HL-60 (cell line): ENCODE results near the gene FIGN.

Experiments
- DNase-seq, 2 experiments: peaks; one replicate each; pipeline ENCODE4 v3.0.0-alpha.2; 2010 to 2020; ENCODE audit warnings: low read depth in 1 of 2, low spot score in 1 of 2
- H3K27ac ChIP-seq: fragments of 250-450 bp; sonication (Bioruptor Pico); replicated peaks from 2 replicates; pipeline ENCODE4 v1.5.1; 2020; ENCODE audit warnings: mild to moderate bottlenecking, moderate library complexity
- H3K27me3 ChIP-seq: fragments of 250-450 bp; sonication (Bioruptor Pico); 2 replicates; pipeline ENCODE4 v1.5.1; 2021; ENCODE audit warnings: mild to moderate bottlenecking, moderate library complexity; ENCODE audit not compliant: insufficient read depth, poor library complexity, severe bottlenecking
- H3K4me3 ChIP-seq: replicated peaks from 2 replicates; pipeline ENCODE4 v1.5.1; 2011; ENCODE audit warnings: mild to moderate bottlenecking, control low read depth, low read length; ENCODE audit not compliant: insufficient read depth
- CTCF ChIP-seq: IDR thresholded peaks from one replicate; pipeline ENCODE4 v1.5.1; 2011; ENCODE audit warnings: low read length, control low read depth, inconsistent platforms; ENCODE audit not compliant: insufficient read depth
- GABPA ChIP-seq: IDR thresholded peaks from 2 replicates; pipeline ENCODE4 v1.6.1; 2012; ENCODE audit warnings: low read depth
- POLR2AphosphoS5 ChIP-seq: IDR thresholded peaks from 2 replicates; pipeline ENCODE4 v1.6.1; 2012; ENCODE audit warnings: low read depth
- REST ChIP-seq: IDR thresholded peaks from 2 replicates; pipeline ENCODE4 v1.6.1; 2012; ENCODE audit warnings: low read depth; ENCODE audit not compliant: insufficient replicate concordance
- SPI1 ChIP-seq: IDR thresholded peaks from 2 replicates; pipeline ENCODE4 v1.6.1; 2012; ENCODE audit warnings: low read depth, mild to moderate bottlenecking, borderline replicate concordance

The FIGN gene

GRCh38 chr2:163563336-163563735, 172.5 kb downstream of the FIGN start:
- TF ChIP-seq REST (no peak), POLR2AphosphoS5 (no peak), CTCF (no peak), SPI1 (no peak), GABPA (no peak)

GRCh38 chr2:163558251-163559021, 177.4 kb downstream of the FIGN start:
- DNase-seq = no peak
- Histone ChIP-seq H3K27me3 (no peaks in the 10 kb centered on the region), H3K4me3 (no peak overlapping the region), H3K27ac (no peak overlapping the region)
- no peak for TF ChIP-seq GABPA

More at GRCh38 chr2:163563336-163563735, 172.5 kb downstream of the FIGN start:
- no peak overlapping the region for H3K27ac ChIP-seq
- no peak overlapping the region for H3K4me3 ChIP-seq
- no peaks in the 10 kb centered on the region for H3K27me3 ChIP-seq
- no peak for DNase-seq

GRCh38 chr2:163556511-163556910, 179.3 kb downstream of the FIGN start:
- H3K27me3 ChIP-seq = no peaks in the 10 kb centered on the region
- TF ChIP-seq REST = no peak
- no peak for TF ChIP-seq CTCF
- no peak for TF ChIP-seq GABPA
- TF ChIP-seq SPI1 = no peak
- TF ChIP-seq POLR2AphosphoS5 = no peak
- H3K4me3 ChIP-seq = no peak overlapping the region
- no peak overlapping the region for H3K27ac ChIP-seq
- DNase-seq = no peak

- DNase-seq = no peak
- H3K27me3 ChIP-seq = no peaks in the 10 kb centered on the region
- H3K4me3 ChIP-seq = no peak overlapping the region
- no peak overlapping the region for H3K27ac ChIP-seq
- TF ChIP-seq GABPA (no peak), POLR2AphosphoS5 (no peak), CTCF (no peak), SPI1 (no peak), REST (no peak)
These were observed 180.9 kb downstream of the FIGN start for GRCh38 chr2:163554864-163555263.
